HG03103 (cell line): Measurements from ENCODE around the gene LY6G5B.
"Not testable (repeated sequence)": the region's sequence is repeated elsewhere in the genome, so short reads cannot be mapped to it uniquely, and the experiment has no call there.

Experiments
- ATAC-seq: cut with Tn5 transposase; IDR thresholded peaks from one replicate; pipeline ENCODE4 v1.9.1; 2021; ENCODE audit warnings: low read depth; ENCODE audit not compliant: unreplicated experiment

Gene LY6G5B

GRCh38 chr6:31690231-31691077 is 20.7 kb downstream of the LY6G5B start:
- ATAC-seq, result no peak

- no peak for ATAC-seq
Observed at GRCh38 chr6:31691078-31691463, 21.3 kb downstream of the LY6G5B start.

GRCh38 chr6:31691564-31692108 is 21.9 kb downstream of the LY6G5B start:
- no peak for ATAC-seq

- no peak for ATAC-seq
Observed at GRCh38 chr6:31692353-31692752, 22.6 kb downstream of the LY6G5B start.

GRCh38 chr6:31692886-31693285 is 23.1 kb downstream of the LY6G5B start:
- ATAC-seq, result no peak

- no peak for ATAC-seq
Observed at GRCh38 chr6:31693535-31693934, 23.8 kb downstream of the LY6G5B start.

- no peak for ATAC-seq
Observed at GRCh38 chr6:31697555-31697954, 27.8 kb downstream of the LY6G5B start.

- ATAC-seq, result no peak
Observed at GRCh38 chr6:31700740-31701401, 31.1 kb downstream of the LY6G5B start.

- no peak for ATAC-seq
Observed at GRCh38 chr6:31701666-31702404, 32.1 kb downstream of the LY6G5B start.

GRCh38 chr6:31702405-31702818 is 32.6 kb downstream of the LY6G5B start:
- no peak for ATAC-seq

- peak; percentile 85 for ATAC-seq
Observed at GRCh38 chr6:31702819-31703716, 33.3 kb downstream of the LY6G5B start, which contains the start of gene ABHD16A. ABHD16A (minus strand) TSS chr6:31703324; CDS start chr6:31703281, 43 bp downstream.

- ATAC-seq, result no peak
Observed at GRCh38 chr6:31705931-31706330, 36.2 kb downstream of the LY6G5B start.

- ATAC-seq, result no peak
Observed at GRCh38 chr6:31706599-31706998, 36.8 kb downstream of the LY6G5B start, which contains the start of gene LY6G6F. LY6G6F (plus strand) TSS chr6:31706866; CDS start chr6:31706907, 41 bp downstream.

GRCh38 chr6:31707701-31708100 is 37.9 kb downstream of the LY6G5B start:
- no peak for ATAC-seq

- ATAC-seq, result no peak
Observed at GRCh38 chr6:31708224-31708623, 38.4 kb downstream of the LY6G5B start.

GRCh38 chr6:31709157-31709556 is 39.4 kb downstream of the LY6G5B start:
- ATAC-seq, result not testable (repeated sequence)

- no peak for ATAC-seq
Observed at GRCh38 chr6:31710523-31711219, 40.9 kb downstream of the LY6G5B start.

GRCh38 chr6:31711233-31711632 is 41.5 kb downstream of the LY6G5B start:
- no peak for ATAC-seq

- ATAC-seq, result no peak
Observed at GRCh38 chr6:31712296-31712695, 42.5 kb downstream of the LY6G5B start.
